GM23338 (cell line): ENCODE measurements around the gene AFF3.

Experiments used
- CREB1 ChIP-seq: fragments of 250-450 bp; sonication (Bioruptor Pico); IDR thresholded peaks from 2 replicates; pipeline ENCODE4 v1.5.0; 2020; ENCODE audit warnings: low read depth, mild to moderate bottlenecking, moderate library complexity
- CTCF ChIP-seq, 2 experiments: fragments of 200-600 bp in 1 of 2; sonication (generic) in 1 of 2; conservative IDR thresholded peaks; 2 replicates each; pipeline versions ENCODE4 v1.5.1 to v1.6.1; 2016 to 2017; ENCODE audit warnings: antibody characterized with exemption in 2 of 2, low read depth in 2 of 2, mild to moderate bottlenecking in 2 of 2, moderate library complexity in 1 of 2
- ETS1 ChIP-seq: IDR thresholded peaks from 2 replicates; pipeline ENCODE4 v1.6.1; 2016; ENCODE audit warnings: antibody characterized with exemption
- EZH2 ChIP-seq: fragments of 200-600 bp; sonication (generic); IDR thresholded peaks from one replicate; pipeline ENCODE4 v1.8.0; 2017; ENCODE audit warnings: antibody characterized with exemption, mild to moderate bottlenecking, low read depth; ENCODE audit not compliant: unreplicated experiment
- EZH2phosphoT487 ChIP-seq: fragments of 200-600 bp; sonication (generic); IDR thresholded peaks from one replicate; pipeline ENCODE4 v1.8.1; 2018; ENCODE audit warnings: antibody characterized with exemption; ENCODE audit not compliant: unreplicated experiment
- JUNB ChIP-seq: IDR thresholded peaks from one replicate; pipeline ENCODE4 v1.6.1; 2016; ENCODE audit warnings: antibody characterized with exemption; ENCODE audit not compliant: unreplicated experiment
- NANOG ChIP-seq: IDR thresholded peaks from 2 replicates; pipeline ENCODE4 v1.6.1; 2016; ENCODE audit warnings: antibody characterized with exemption, borderline replicate concordance
- POLR2AphosphoS5 ChIP-seq: IDR thresholded peaks from 2 replicates; pipeline ENCODE4 v1.6.1; 2016; ENCODE audit warnings: antibody characterized with exemption, low read depth
- REST ChIP-seq: IDR thresholded peaks from one replicate; pipeline ENCODE4 v1.6.1; 2018; ENCODE audit warnings: antibody characterized with exemption; ENCODE audit not compliant: unreplicated experiment
- STAT1 ChIP-seq: IDR thresholded peaks from one replicate; pipeline ENCODE4 v1.6.1; 2016; ENCODE audit warnings: antibody characterized with exemption; ENCODE audit not compliant: unreplicated experiment
- ZNF114 ChIP-seq: fragments of 250-450 bp; sonication (Bioruptor Pico); IDR thresholded peaks from 2 replicates; pipeline ENCODE4 v1.5.0; 2020; ENCODE audit warnings: mild to moderate bottlenecking, moderate library complexity
- ZNF331 ChIP-seq: fragments of 250-450 bp; sonication (Bioruptor Pico); IDR thresholded peaks from 2 replicates; pipeline ENCODE4 v1.5.0; 2020; ENCODE audit warnings: low read depth, mild to moderate bottlenecking, moderate library complexity
- ZNF462 ChIP-seq: fragments of 250-450 bp; sonication (Bioruptor Pico); IDR thresholded peaks from 2 replicates; pipeline ENCODE4 v1.5.0; 2020; ENCODE audit warnings: mild to moderate bottlenecking, moderate library complexity

GRCh38 chr2:100126201-100126600 lies 16.2 kb downstream of the AFF3 start:
- TF ChIP-seq CTCF (conservative IDR thresholded peaks at IDR 0.05; ENCODE audit: low read depth in 2 of 2) (no peak), EZH2 (no peak), POLR2AphosphoS5 (no peak), NANOG (no peak), ZNF462 (CRISPR knock-in tag) (no peak), REST (no peak), EZH2phosphoT487 (no peak), STAT1 (no peak), JUNB (no peak), ETS1 (no peak), CREB1 (CRISPR knock-in tag) (no peak), ZNF331 (CRISPR knock-in tag) (no peak), ZNF114 (CRISPR knock-in tag) (no peak)
